Stimulated activated CD4-positive, alpha-beta T cell treated with anti-CD3 and anti-CD28 coated beads, Interleukin-2, amount 100 ng/mL, for 4 hours (primary cell): Measurements from ENCODE around the gene GJB4.
"Not testable (repeated sequence)": the region's sequence is repeated elsewhere in the genome, so short reads cannot be mapped to it uniquely, and the experiment has no call there.

Source experiments
- DNase-seq: peaks from one replicate; pipeline ENCODE4 v3.0.0-alpha.2; 2020; ENCODE audit warnings: low read depth

The GJB4 gene

GRCh38 chr1:34800214-34800613, 40.7 kb downstream of the GJB4 start:
- no peak for DNase-seq

DNA sequence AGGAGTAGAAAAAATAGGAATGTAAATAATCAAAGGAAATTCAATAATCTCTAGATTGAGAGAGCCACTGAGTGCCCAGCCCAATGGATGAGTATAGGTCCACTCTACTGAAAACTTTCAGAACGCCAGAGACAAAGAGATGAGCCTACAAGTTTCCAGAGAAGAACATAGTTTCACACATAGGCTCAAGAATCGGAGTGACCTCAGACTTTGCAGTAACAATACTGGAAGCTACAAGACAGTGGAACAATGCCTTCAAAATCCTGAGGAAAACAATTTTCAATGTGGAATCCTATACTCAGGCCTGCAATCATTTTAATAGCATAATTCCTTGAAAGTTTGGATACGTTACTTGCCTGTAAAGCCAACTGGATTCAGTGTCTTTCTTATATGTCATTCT, 44.2 kb downstream of the GJB4 start:
- no peak for DNase-seq

DNA sequence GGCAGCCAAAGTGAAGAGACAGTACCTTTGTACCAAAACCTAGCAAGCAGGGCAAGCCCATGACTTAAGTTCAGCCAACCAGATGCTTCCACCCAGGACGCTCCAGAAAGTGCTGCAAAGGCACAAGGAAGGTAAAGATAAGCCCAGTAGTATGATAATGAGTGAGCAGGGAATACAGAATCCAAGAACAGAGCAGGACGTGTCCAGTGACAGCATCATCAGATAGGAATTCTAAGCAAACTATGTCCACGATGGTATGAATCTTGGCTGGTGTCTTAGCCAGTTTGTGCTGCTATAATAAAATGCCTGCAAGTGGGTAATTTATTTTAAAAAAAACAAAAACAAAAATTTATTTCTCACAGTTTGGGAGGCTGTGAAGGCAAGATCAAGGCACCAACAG, 46.9 kb downstream of the GJB4 start:
- no peak for DNase-seq

GRCh38 chr1:34808051-34808810, 48.7 kb downstream of the GJB4 start:
- no peak for DNase-seq

GRCh38 chr1:34810781-34811180, 51.2 kb downstream of the GJB4 start:
- DNase-seq = not testable (repeated sequence)
